ENCODE measurements around the gene TIMM10B. TPM values are rescaled to one million over a fixed set of nuclear protein-coding genes. Genes with fewer than 3 reads are reported as not detected.

The TIMM10B gene
- total and polyA plus RNA-seq, 9 of the 15 experiments (the other 6 are each of a cell fraction or from before 2014, with no cell fraction given) = 43.2 to 163 (median 57.0) TPM

- TF ChIP-seq ZNF274 (IDR thresholded peaks at IDR 0.05; ENCODE audit: borderline replicate concordance, low read depth, low read length) (no peak), BACH1 (tag; IDR thresholded peaks at IDR 0.05) (no peak), ZNF551 (CRISPR knock-in tag; IDR thresholded peaks at IDR 0.05) (no peak), TCF3 (CRISPR knock-in tag; IDR thresholded peaks at IDR 0.05) (no peak), SREBF1 (IDR thresholded peaks at IDR 0.05; ENCODE audit: borderline replicate concordance, low read depth, low read length) (peak; percentile 98), NCOA4 (IDR thresholded peaks at IDR 0.05; ENCODE audit: partially characterized antibody) (no peak), HDAC3 (IDR thresholded peaks at IDR 0.05; ENCODE audit: borderline replicate concordance, partially characterized antibody) (peak; percentile 59), ZNF830 (CRISPR knock-in tag; IDR thresholded peaks at IDR 0.05) (no peak), HDGF (IDR thresholded peaks at IDR 0.05) (no peak), ZNF717 (CRISPR knock-in tag; IDR thresholded peaks at IDR 0.05) (no peak), MCM2 (IDR thresholded peaks at IDR 0.05; ENCODE audit: low read depth) (no peak), MECOM (CRISPR knock-in tag; IDR thresholded peaks at IDR 0.05) (no peak), GTF3C2 (IDR thresholded peaks at IDR 0.05; ENCODE audit: borderline replicate concordance, extremely low read depth, insufficient read length) (no peak), ZC3H8 (IDR thresholded peaks at IDR 0.05) (no peak), NR2C2 (CRISPR knock-in tag; IDR thresholded peaks at IDR 0.05) (peak; percentile 84), NR2C2 (tag; IDR thresholded peaks at IDR 0.05) (peak; percentile 96), IRF1 (CRISPR knock-in tag; IDR thresholded peaks at IDR 0.05; ENCODE audit: borderline replicate concordance) (no peak), TAF7 (tag; IDR thresholded peaks at IDR 0.05) (peak; percentile 38; the same call in 1 of the 2 replicates), HMG20A (CRISPR knock-in tag; conservative IDR thresholded peaks at IDR 0.05) (no peak), CREM (IDR thresholded peaks at IDR 0.05; ENCODE audit: low read depth) (peak; percentile 99), BRF2 (IDR thresholded peaks at IDR 0.05; ENCODE audit: borderline replicate concordance, insufficient read depth, insufficient read length) (no peak), ZBTB8A (IDR thresholded peaks at IDR 0.05; ENCODE audit: partially characterized antibody) (no peak), IFI16 (CRISPR knock-in tag; IDR thresholded peaks at IDR 0.05) (no peak), IRF2 (CRISPR knock-in tag; IDR thresholded peaks at IDR 0.05) (no peak), TBP (optimal IDR thresholded peaks at IDR 0.05; ENCODE audit: low read depth, low read length) (peak; percentile 67), NFIC (IDR thresholded peaks at IDR 0.05) (no peak)
Observed at GRCh38 chr11:6481012-6481923, at the start of gene TIMM10B, which contains the start of gene ARFIP2 (continued).
